ENCODE results near the gene NAMPT.

Gene NAMPT

GRCh38 chr7:106246902-106247711, 37.7 kb downstream of the NAMPT start:
- H2AFZ ChIP-seq (ENCODE audit: low read length), result no peak overlapping the region
- no peaks in the 10 kb centered on the region for H3K9me3 ChIP-seq (ENCODE audit: insufficient read depth, low read depth, low read length)
- H3K36me3 ChIP-seq (ENCODE audit: insufficient read depth, low read length), result peaks cover 20% of the 10 kb centered on the region
- no peak overlapping the region for H3K4me3 ChIP-seq (ENCODE audit: low read length, poor library complexity, severe bottlenecking)
- H3K9ac ChIP-seq (ENCODE audit: low read depth, low read length, poor library complexity, severe bottlenecking), result no peak overlapping the region
- no peaks in the 10 kb centered on the region for H3K79me2 ChIP-seq (ENCODE audit: insufficient read depth, low read length)
- no peak overlapping the region for H3K4me2 ChIP-seq (ENCODE audit: low read depth, low read length, poor library complexity, severe bottlenecking)
- H3F3A ChIP-seq (ENCODE audit: low read depth), result no peaks in the 10 kb centered on the region
- no peaks in the 10 kb centered on the region for H4K20me1 ChIP-seq (ENCODE audit: insufficient read depth, low read length, poor library complexity, severe bottlenecking)
- no peaks in the 10 kb centered on the region for H3K4me1 ChIP-seq (ENCODE audit: insufficient read depth, low read length, poor library complexity, severe bottlenecking)
- no peaks in the 10 kb centered on the region for H3K27me3 ChIP-seq (ENCODE audit: insufficient read depth, low read length, poor library complexity, severe bottlenecking)
- no peaks in the 10 kb centered on the region for H3K9me2 ChIP-seq (replicated peaks; ENCODE audit: low read depth, low read length)
- TF ChIP-seq EZH2phosphoT487 (IDR thresholded peaks at IDR 0.05; ENCODE audit: borderline replicate concordance), result no peak
- TF ChIP-seq CTCF (conservative IDR thresholded peaks at IDR 0.05; ENCODE audit: low read length), result no peak

- H3K4me2 ChIP-seq (ENCODE audit: low read depth, low read length, poor library complexity, severe bottlenecking), result no peak overlapping the region
Measured at GRCh38 chr7:106243893-106244292, 40.9 kb downstream of the NAMPT start.

GRCh38 chr7:106239406-106239805, 45.4 kb downstream of the NAMPT start:
- H3K9me3 ChIP-seq (ENCODE audit: insufficient read depth, low read depth, low read length), result no peaks in the 10 kb centered on the region
- H3K9me2 ChIP-seq (replicated peaks; ENCODE audit: low read depth, low read length), result no peaks in the 10 kb centered on the region
- H3K79me2 ChIP-seq (ENCODE audit: insufficient read depth, low read length), result no peaks in the 10 kb centered on the region
- no peaks in the 10 kb centered on the region for H4K20me1 ChIP-seq (ENCODE audit: insufficient read depth, low read length, poor library complexity, severe bottlenecking)
- H2AFZ ChIP-seq (ENCODE audit: low read length), result no peak overlapping the region
- H3K36me3 ChIP-seq (ENCODE audit: insufficient read depth, low read length), result no peaks in the 10 kb centered on the region
- TF ChIP-seq CTCF (conservative IDR thresholded peaks at IDR 0.05; ENCODE audit: low read length), result no peak
- no peak for TF ChIP-seq EZH2phosphoT487 (IDR thresholded peaks at IDR 0.05; ENCODE audit: borderline replicate concordance)
- no peaks in the 10 kb centered on the region for H3K4me1 ChIP-seq (ENCODE audit: insufficient read depth, low read length, poor library complexity, severe bottlenecking)
- no peak overlapping the region for H3K4me3 ChIP-seq (ENCODE audit: low read length, poor library complexity, severe bottlenecking)
- H3F3A ChIP-seq (ENCODE audit: low read depth), result no peaks in the 10 kb centered on the region
- H3K27me3 ChIP-seq (ENCODE audit: insufficient read depth, low read length, poor library complexity, severe bottlenecking), result no peaks in the 10 kb centered on the region
- no peak overlapping the region for H3K4me2 ChIP-seq (ENCODE audit: low read depth, low read length, poor library complexity, severe bottlenecking)
- H3K9ac ChIP-seq (ENCODE audit: low read depth, low read length, poor library complexity, severe bottlenecking), result no peak overlapping the region

More at GRCh38 chr7:106243893-106244292, 40.9 kb downstream of the NAMPT start:
- Histone ChIP-seq H3K36me3 (ENCODE audit: insufficient read depth, low read length) (no peaks in the 10 kb centered on the region), H3K4me3 (ENCODE audit: low read length, poor library complexity, severe bottlenecking) (no peak overlapping the region), H2AFZ (ENCODE audit: low read length) (no peak overlapping the region), H3K4me1 (ENCODE audit: insufficient read depth, low read length, poor library complexity, severe bottlenecking) (no peaks in the 10 kb centered on the region), H3K79me2 (ENCODE audit: insufficient read depth, low read length) (no peaks in the 10 kb centered on the region), H3K9me2 (replicated peaks; ENCODE audit: low read depth, low read length) (no peaks in the 10 kb centered on the region), H3K9me3 (ENCODE audit: insufficient read depth, low read depth, low read length) (no peaks in the 10 kb centered on the region), H3F3A (ENCODE audit: low read depth) (no peaks in the 10 kb centered on the region), H3K9ac (ENCODE audit: low read depth, low read length, poor library complexity, severe bottlenecking) (no peak overlapping the region), H3K27me3 (ENCODE audit: insufficient read depth, low read length, poor library complexity, severe bottlenecking) (no peaks in the 10 kb centered on the region), H4K20me1 (ENCODE audit: insufficient read depth, low read length, poor library complexity, severe bottlenecking) (no peaks in the 10 kb centered on the region)
- TF ChIP-seq CTCF (conservative IDR thresholded peaks at IDR 0.05; ENCODE audit: low read length) (no peak), EZH2phosphoT487 (IDR thresholded peaks at IDR 0.05; ENCODE audit: borderline replicate concordance) (no peak)
